IPS DF 6.9 (cell line): ENCODE results near the gene EMC6.
"Not testable (repeated sequence)": the region's sequence is repeated elsewhere in the genome, so short reads cannot be mapped to it uniquely, and the experiment has no call there.

Experiments used
- DNase-seq: peaks from one replicate; pipeline ENCODE4 v3.0.0-alpha.2; 2013; ENCODE audit warnings: low read depth, low spot score
- H3K27ac ChIP-seq: one replicate; pipeline ENCODE4 v1.5.1; 2013; ENCODE audit warnings: low read length, control low read depth
- H3K27me3 ChIP-seq: 2 replicates; pipeline ENCODE4 v1.6.1; 2013; ENCODE audit warnings: mild to moderate bottlenecking, low read length; ENCODE audit not compliant: control insufficient read depth, insufficient read depth
- H3K36me3 ChIP-seq: 2 replicates; pipeline ENCODE4 v1.6.1; 2013; ENCODE audit warnings: low read length; ENCODE audit not compliant: control insufficient read depth, insufficient read depth
- H3K4me1 ChIP-seq: 2 replicates; pipeline ENCODE4 v1.6.1; 2013; ENCODE audit warnings: low read length; ENCODE audit not compliant: control insufficient read depth, insufficient read depth
- H3K4me3 ChIP-seq: 2 replicates; pipeline ENCODE4 v1.5.1; 2013; ENCODE audit warnings: mild to moderate bottlenecking, low read length
- H3K9me3 ChIP-seq: 2 replicates; pipeline ENCODE4 v1.6.1; 2013; ENCODE audit warnings: low read length, inconsistent platforms; ENCODE audit not compliant: control insufficient read depth, insufficient read depth
- WGBS: extraction: QIAGEN DNeasy Blood & Tissue Kit; methylation state at CpG from one replicate; pipeline ENCODE4 v1.1.7; 2013; ENCODE audit warnings: mixed read lengths, missing lambda C conversion rate; ENCODE audit not compliant: insufficient read length, insufficient coverage; 5-methylcytosine and 5-hydroxymethylcytosine counted together

EMC6 gene

GRCh38 chr17:3693829-3694231 is 25.2 kb downstream of the EMC6 start:
- DNase-seq, result no peak
- H3K27ac ChIP-seq, result no peak overlapping the region
- H3K4me1 ChIP-seq, result no peaks in the 10 kb centered on the region; the same call in 1 of the 2 replicates
- WGBS, result no CpG with 5 or more reads among the region's 9 CpGs
- H3K4me3 ChIP-seq, result no peak overlapping the region
- H3K36me3 ChIP-seq, result no peaks in the 10 kb centered on the region
- H3K27me3 ChIP-seq, result no peaks in the 10 kb centered on the region
- no peaks in the 10 kb centered on the region for H3K9me3 ChIP-seq

DNA sequence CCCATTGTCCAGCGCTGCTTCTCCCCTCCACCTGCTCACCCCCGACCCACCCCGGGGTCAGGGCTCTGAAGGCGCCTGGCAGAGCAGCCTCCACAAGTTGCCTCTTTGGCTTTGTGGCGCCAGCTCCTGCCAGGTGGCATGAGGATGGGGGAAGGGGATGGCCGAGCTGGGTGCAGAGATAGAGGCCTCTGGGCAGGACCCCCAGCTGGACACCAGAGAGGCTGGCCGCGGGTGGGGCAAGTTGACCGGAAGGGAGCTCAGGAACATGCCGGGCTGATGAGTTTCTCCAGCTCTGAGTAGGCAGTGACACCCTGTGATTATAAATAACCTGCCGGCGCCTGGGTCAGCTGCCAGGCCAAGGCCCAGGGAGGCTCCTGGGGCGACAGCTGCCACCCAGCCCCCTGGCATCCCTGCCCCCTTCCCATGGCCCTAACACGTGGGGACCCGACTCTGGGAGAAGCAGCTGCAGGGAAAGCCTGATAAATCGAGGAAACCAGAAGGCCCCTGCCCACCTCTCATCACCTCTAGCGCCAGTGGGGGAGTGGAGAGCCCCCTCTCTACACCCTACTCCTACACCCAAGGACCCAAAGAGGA is 26.6 kb downstream of the EMC6 start:
- DNase-seq, result no peak
- no peaks in the 10 kb centered on the region; the same call in 1 of the 2 replicates for H3K4me1 ChIP-seq
- no CpG with 5 or more reads among the region's 17 CpGs for WGBS
- H3K9me3 ChIP-seq, result no peaks in the 10 kb centered on the region
- H3K4me3 ChIP-seq, result peak overlapping the region; percentile 55; the same call in 1 of the 2 replicates
- H3K27me3 ChIP-seq, result no peaks in the 10 kb centered on the region
- H3K36me3 ChIP-seq, result no peaks in the 10 kb centered on the region
- H3K27ac ChIP-seq, result no peak overlapping the region

DNA sequence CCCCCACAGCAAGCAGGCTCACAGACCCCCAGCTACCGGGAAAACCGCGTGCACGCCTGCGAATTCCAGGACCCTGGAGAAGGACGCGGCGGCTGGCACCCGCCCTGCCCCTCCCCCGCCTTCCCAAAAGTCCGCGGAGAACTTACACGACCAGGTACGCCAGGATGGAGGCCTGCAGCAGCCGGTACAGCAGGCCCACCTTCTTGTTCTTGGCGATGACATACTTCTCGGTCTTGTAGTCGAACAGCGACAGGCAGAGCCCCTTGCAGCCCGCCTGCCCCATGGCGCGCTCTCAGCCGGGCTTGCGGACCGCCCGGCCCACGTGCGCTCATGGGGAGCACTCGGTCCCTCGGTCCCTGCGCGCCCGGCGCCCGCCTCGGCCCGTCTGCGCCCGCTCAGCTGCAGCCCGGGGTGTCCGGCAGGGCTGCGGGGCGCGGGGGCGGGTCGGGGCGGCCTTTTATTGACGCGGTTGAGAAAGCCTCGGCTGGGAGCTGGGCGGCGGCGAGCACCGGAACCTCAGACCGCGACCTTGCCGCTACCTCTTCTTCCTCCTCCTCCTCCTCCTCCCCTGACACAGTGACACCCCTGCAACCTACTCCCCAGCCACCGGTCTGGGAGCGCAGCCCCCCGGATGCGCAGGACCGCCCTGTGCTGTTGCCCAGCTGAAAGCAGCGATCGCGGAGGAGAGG is 27.3 kb downstream of the EMC6 start, which contains the start of gene P2RX5:
Gene P2RX5 (minus strand): TSS at position 433 of the 689 bp plus-strand sequence. CDS start 150 bp downstream, at position 283.
- no peaks in the 10 kb centered on the region for H3K27me3 ChIP-seq
- no peak for DNase-seq
- H3K9me3 ChIP-seq, result no peaks in the 10 kb centered on the region
- no peaks in the 10 kb centered on the region for H3K36me3 ChIP-seq
- H3K4me1 ChIP-seq, result no peaks in the 10 kb centered on the region; the same call in 1 of the 2 replicates
- H3K4me3 ChIP-seq, result peak within 1 kb of the TSS; percentile 55; the same call in 1 of the 2 replicates
- WGBS, result no CpG with 5 or more reads among the region's 65 CpGs
- H3K27ac ChIP-seq, result no peak within 1 kb of the TSS

GRCh38 chr17:3697103-3697476 is 28.5 kb downstream of the EMC6 start:
- Histone ChIP-seq H3K9me3 (no peaks in the 10 kb centered on the region), H3K4me3 (no peak overlapping the region), H3K36me3 (no peaks in the 10 kb centered on the region), H3K27me3 (no peaks in the 10 kb centered on the region), H3K4me1 (no peaks in the 10 kb centered on the region; the same call in 1 of the 2 replicates), H3K27ac (no peak overlapping the region)
- no CpG with 5 or more reads among the region's 12 CpGs for whole genome bisulfite sequencing
- no peak for DNase-seq

DNA sequence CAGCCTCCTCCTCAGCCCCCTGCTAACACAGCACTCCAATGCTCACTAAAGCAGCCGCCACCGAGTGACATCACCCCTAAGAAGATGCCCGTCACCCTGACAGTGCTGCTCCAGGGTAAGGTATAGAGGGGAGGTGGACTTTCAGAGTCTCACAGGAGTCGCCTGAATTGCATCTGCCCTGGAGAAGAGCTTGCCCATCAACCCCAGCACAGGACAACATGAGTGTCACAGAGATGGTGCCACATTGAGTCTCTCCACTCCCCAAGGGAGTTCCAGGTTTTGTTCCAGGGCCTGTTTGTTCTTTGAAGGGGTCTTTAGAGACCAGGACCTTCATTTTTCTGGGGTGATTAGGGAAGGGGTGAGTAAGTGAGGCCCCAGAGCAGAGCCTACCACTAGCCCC is 29.5 kb downstream of the EMC6 start:
- Histone ChIP-seq H3K27ac (no peak overlapping the region), H3K27me3 (no peaks in the 10 kb centered on the region), H3K9me3 (no peaks in the 10 kb centered on the region), H3K4me1 (no peaks in the 10 kb centered on the region; the same call in 1 of the 2 replicates), H3K36me3 (no peaks in the 10 kb centered on the region), H3K4me3 (no peak overlapping the region)
- WGBS, result no CpG with 5 or more reads among the region's 4 CpGs
- DNase-seq, result no peak

DNA sequence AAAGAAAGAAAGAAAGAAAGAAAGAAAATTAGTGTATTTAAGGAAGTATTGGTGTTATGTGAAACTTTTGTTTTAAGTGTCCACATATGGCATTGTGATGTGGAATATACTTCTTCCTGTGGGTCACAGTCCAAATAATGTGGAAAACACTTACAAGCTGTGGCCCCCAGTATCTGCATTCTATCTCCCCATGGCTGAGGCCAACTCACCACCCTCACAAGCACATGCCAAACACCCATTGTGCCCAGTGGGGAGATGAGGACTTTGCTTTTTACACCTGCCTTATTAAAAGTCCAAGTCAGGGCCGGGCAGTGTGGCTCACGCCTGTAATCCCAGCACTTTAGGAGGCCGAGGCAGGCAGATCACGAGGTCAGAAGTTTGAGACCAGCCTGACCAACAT is 31.3 kb downstream of the EMC6 start:
- Histone ChIP-seq H3K9me3 (no peaks in the 10 kb centered on the region), H3K4me1 (no peaks in the 10 kb centered on the region; the same call in 1 of the 2 replicates), H3K27me3 (no peaks in the 10 kb centered on the region), H3K36me3 (no peaks in the 10 kb centered on the region), H3K27ac (no peak overlapping the region), H3K4me3 (no peak overlapping the region)
- WGBS, result no CpG with 5 or more reads among the region's 4 CpGs
- no peak for DNase-seq

DNA sequence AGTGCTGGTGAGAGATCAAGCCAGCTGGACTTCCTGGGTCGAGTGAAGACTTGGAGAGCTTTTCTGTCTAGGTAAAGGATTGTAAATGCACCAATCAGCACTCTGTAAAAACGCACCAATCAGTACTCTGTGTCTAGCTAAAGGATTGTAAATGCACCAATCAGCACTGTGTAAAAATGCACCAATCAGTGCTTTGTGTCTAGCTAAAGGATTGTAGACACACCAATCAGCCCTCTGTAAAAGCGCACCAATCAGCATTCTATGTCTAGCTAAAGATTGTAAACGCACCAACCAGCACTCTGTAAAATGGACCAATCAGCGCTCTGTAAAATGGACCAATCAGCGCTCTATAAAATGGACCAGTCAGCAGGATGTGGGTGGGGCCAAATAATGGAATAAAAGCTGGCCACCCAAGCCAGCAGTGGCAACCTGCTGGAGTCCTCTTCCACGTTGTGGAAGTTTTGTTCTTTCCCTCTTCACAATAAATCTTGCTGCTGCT is 33.5 kb downstream of the EMC6 start:
- H3K27me3 ChIP-seq, H3K4me3 ChIP-seq, H3K4me1 ChIP-seq, H3K27ac ChIP-seq, H3K36me3 ChIP-seq, DNase-seq, H3K9me3 ChIP-seq: not testable (repeated sequence)
- no CpG with 5 or more reads among the region's 7 CpGs for WGBS

GRCh38 chr17:3704931-3705717 is 36.5 kb downstream of the EMC6 start:
- no CpG with 5 or more reads among the region's 20 CpGs for WGBS
- H3K36me3 ChIP-seq, result no peaks in the 10 kb centered on the region
- no peak overlapping the region for H3K4me3 ChIP-seq
- no peaks in the 10 kb centered on the region for H3K9me3 ChIP-seq
- DNase-seq, result no peak
- no peak overlapping the region for H3K27ac ChIP-seq
- H3K27me3 ChIP-seq, result no peaks in the 10 kb centered on the region
- no peaks in the 10 kb centered on the region for H3K4me1 ChIP-seq

DNA sequence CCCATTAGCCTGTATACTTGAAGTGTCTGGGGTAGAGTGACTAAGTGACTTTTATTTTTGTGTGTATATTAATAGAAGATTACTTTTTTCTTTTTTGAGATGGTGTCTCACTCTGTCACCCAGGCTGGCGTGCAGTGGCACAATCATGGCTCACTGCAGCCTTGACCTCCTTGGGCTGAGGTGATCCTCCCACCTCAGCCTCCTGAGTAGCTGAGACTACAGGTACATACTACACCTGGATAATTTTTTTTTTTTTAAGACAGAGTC is 37.0 kb downstream of the EMC6 start:
- not testable (repeated sequence) for H3K27ac ChIP-seq, H3K9me3 ChIP-seq, H3K4me3 ChIP-seq, H3K36me3 ChIP-seq, DNase-seq, H3K27me3 ChIP-seq, H3K4me1 ChIP-seq
- WGBS, result no CpG with 5 or more reads among the region's 1 CpG

DNA sequence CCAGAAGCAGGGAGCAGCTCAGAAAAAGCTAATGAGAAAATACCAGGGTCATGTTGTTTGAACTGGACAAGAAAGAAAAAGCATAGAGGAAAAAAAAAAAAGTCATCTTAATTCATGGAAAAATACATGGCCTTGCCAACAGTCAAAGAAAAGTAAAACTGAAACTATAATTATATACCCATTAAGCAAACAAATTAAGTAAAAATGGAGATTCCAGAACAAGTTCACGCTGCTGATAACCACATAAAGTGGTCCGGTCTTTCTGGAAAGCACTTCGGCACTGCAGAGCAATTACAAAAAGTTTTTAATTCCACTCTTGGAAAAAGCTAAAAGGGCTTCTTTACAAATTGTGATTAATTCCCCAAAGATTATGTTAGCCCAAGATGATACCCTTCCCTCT is 39.8 kb downstream of the EMC6 start:
- no peak for DNase-seq
- H3K9me3 ChIP-seq, result no peaks in the 10 kb centered on the region
- H3K4me1 ChIP-seq, result no peaks in the 10 kb centered on the region
- no CpG with 5 or more reads among the region's 3 CpGs for WGBS
- H3K4me3 ChIP-seq, result no peak overlapping the region
- no peaks in the 10 kb centered on the region for H3K27me3 ChIP-seq
- no peak overlapping the region for H3K27ac ChIP-seq
- H3K36me3 ChIP-seq, result no peaks in the 10 kb centered on the region
